A549 (cell line): Measurements from ENCODE around the gene BMPER. TPM values are rescaled to one million over a fixed set of nuclear protein-coding genes. Genes with fewer than 3 reads are reported as not detected.

Experiments
- ATAC-seq, 2 experiments: fragments of 200-7000 bp in 1 of 2; fragments of >200 bp in 1 of 2; cut with Nextera tagmentation in 1 of 2; cut with Tn5 transposase in 1 of 2; 3 replicates each; pipeline versions ENCODE4 v1.8.0 to v1.9.1; 2018 to 2020; ENCODE audit warnings: mild to moderate bottlenecking in 1 of 2, moderate library complexity in 1 of 2
- CTCF ChIA-PET: fragments of 300-600 bp; sonication (Branson Sonifier 250); formaldehyde crosslinking; extraction: SDS; loops from one replicate; lab custom pipeline; 2021; ENCODE audit warnings: antibody characterized with exemption, inconsistent platforms; lab: Yijun Ruan, JAX
- POLR2A ChIA-PET: fragments of 350-600 bp; formaldehyde crosslinking; extraction: SDS; loops from one replicate; lab custom pipeline; 2021; ENCODE audit warnings: antibody characterized with exemption, inconsistent platforms; lab: Yijun Ruan, JAX
- DNase-seq, 2 experiments: peaks; one replicate each; pipeline versions ENCODE4 v3.0.0 to v3.0.0-alpha.2; 2011 to 2016; ENCODE audit warnings: low read depth in 1 of 2, low spot score in 1 of 2
- FAIRE-seq: peaks from 2 replicates; lab custom pipeline; 2011; peaks lifted over from hg19 to GRCh38; lab: Jason Lieb, UNC
- H3K27ac ChIP-seq, 2 experiments: fragments of >200 bp; sonication (Bioruptor Twin); formaldehyde crosslinking; 3 replicates each; pipeline ENCODE4 v1.5.1; 2016 to 2017
- H3K4me1 ChIP-seq: fragments of >200 bp; sonication (Bioruptor Twin); formaldehyde crosslinking; 3 replicates; pipeline ENCODE4 v1.6.1; 2016
- H3K4me2 ChIP-seq: fragments of >200 bp; sonication (Bioruptor Twin); formaldehyde crosslinking; 3 replicates; pipeline ENCODE4 v1.6.1; 2016
- H3K4me3 ChIP-seq: fragments of >200 bp; sonication (Bioruptor Twin); formaldehyde crosslinking; 3 replicates; pipeline ENCODE4 v1.5.1; 2016
- H3K9me3 ChIP-seq: fragments of >200 bp; sonication (Bioruptor Twin); formaldehyde crosslinking; 3 replicates; pipeline ENCODE4 v1.6.1; 2016
- ATOH8 ChIP-seq: fragments of 250-450 bp; sonication (Bioruptor Pico); IDR thresholded peaks from 2 replicates; pipeline ENCODE4 v1.5.0; 2020; ENCODE audit warnings: low read depth, mild to moderate bottlenecking, moderate library complexity
- CBX2 ChIP-seq: fragments of 200-600 bp; sonication (generic); IDR thresholded peaks from 2 replicates; pipeline ENCODE4 v1.6.1; 2016; ENCODE audit warnings: low read depth, mild to moderate bottlenecking, borderline replicate concordance
- CEBPB ChIP-seq, 2 experiments: fragments of >200 bp in 1 of 2; sonication (Bioruptor Twin) in 1 of 2; formaldehyde crosslinking in 1 of 2; IDR thresholded peaks; 2 replicates each; pipeline ENCODE4 v1.6.1; 2012 to 2016
- CHD4 ChIP-seq: fragments of 200-600 bp; sonication (generic); IDR thresholded peaks from 2 replicates; pipeline ENCODE4 v1.6.1; 2016; ENCODE audit warnings: antibody characterized with exemption, mild to moderate bottlenecking, borderline replicate concordance
- CTCF ChIP-seq: fragments of >200 bp; sonication (Bioruptor Twin); formaldehyde crosslinking; IDR thresholded peaks from 3 replicates; pipeline ENCODE4 v1.5.1; 2016
- E2F6 ChIP-seq: IDR thresholded peaks from 2 replicates; pipeline ENCODE4 v1.6.1; 2012; ENCODE audit warnings: low read depth, borderline replicate concordance
- ELK1 ChIP-seq: fragments of 150-350 bp; IDR thresholded peaks from 2 replicates; pipeline ENCODE4 v1.6.1; 2014; ENCODE audit warnings: low read depth, mild to moderate bottlenecking, low read length
- EP300 ChIP-seq, 2 experiments: fragments of >200 bp; sonication (Bioruptor Twin); formaldehyde crosslinking; IDR thresholded peaks; 2 replicates in 1 of 2; 3 replicates in 1 of 2; pipeline ENCODE4 v1.6.1; 2016 to 2017
- FOSB ChIP-seq: fragments of 250-450 bp; sonication (Bioruptor Pico); IDR thresholded peaks from 2 replicates; pipeline ENCODE4 v1.5.0; 2020; ENCODE audit warnings: mild to moderate bottlenecking, moderate library complexity
- JUN ChIP-seq, 2 experiments: fragments of >200 bp; sonication (Bioruptor Twin); formaldehyde crosslinking; IDR thresholded peaks; 2 replicates in 1 of 2; 3 replicates in 1 of 2; pipeline ENCODE4 v1.6.1; 2016 to 2017
- KDM1A ChIP-seq: fragments of 200-600 bp; sonication (generic); IDR thresholded peaks from 2 replicates; pipeline ENCODE4 v1.6.1; 2016; ENCODE audit warnings: low read depth, mild to moderate bottlenecking
- MAFK ChIP-seq: fragments of 450-650 bp; IDR thresholded peaks from 2 replicates; pipeline ENCODE4 v1.6.1; 2014; ENCODE audit not compliant: partially characterized antibody
- MAX ChIP-seq: IDR thresholded peaks from 2 replicates; pipeline ENCODE4 v1.6.1; 2012
- NPAS2 ChIP-seq: fragments of 250-450 bp; sonication (Bioruptor Pico); IDR thresholded peaks from 2 replicates; pipeline ENCODE4 v1.8.0; 2022; ENCODE audit warnings: mild to moderate bottlenecking, moderate library complexity, borderline replicate concordance
- PBX3 ChIP-seq: IDR thresholded peaks from 2 replicates; pipeline ENCODE4 v1.6.1; 2012
- PHF8 ChIP-seq: fragments of 200-600 bp; sonication (generic); IDR thresholded peaks from 2 replicates; pipeline ENCODE4 v1.6.1; 2016; ENCODE audit warnings: low read depth, mild to moderate bottlenecking, antibody characterized with exemption, moderate library complexity, borderline replicate concordance
- POLR2A ChIP-seq: IDR thresholded peaks from 2 replicates; pipeline ENCODE4 v1.6.1; 2012; ENCODE audit warnings: mild to moderate bottlenecking, low read length
- RAD21 ChIP-seq, 2 experiments: fragments of >200 bp in 1 of 2; sonication (Bioruptor Twin) in 1 of 2; formaldehyde crosslinking in 1 of 2; IDR thresholded peaks in 1 of 2; conservative IDR thresholded peaks in 1 of 2; 2 replicates in 1 of 2; 3 replicates in 1 of 2; pipeline ENCODE4 v1.6.1; 2012 to 2018; ENCODE audit warnings: inconsistent platforms in 1 of 2
- SREBF2 ChIP-seq: fragments of 450-650 bp; IDR thresholded peaks from 2 replicates; pipeline ENCODE4 v1.6.1; 2014; ENCODE audit warnings: mild to moderate bottlenecking, moderate library complexity
- TFCP2L1 ChIP-seq: fragments of 250-450 bp; sonication (Bioruptor Pico); IDR thresholded peaks from 2 replicates; pipeline ENCODE4 v1.5.0; 2021; ENCODE audit warnings: mild to moderate bottlenecking
- TP53 ChIP-seq: fragments of 250-450 bp; sonication (Bioruptor Pico); IDR thresholded peaks from 2 replicates; pipeline ENCODE4 v1.5.0; 2021; ENCODE audit warnings: mild to moderate bottlenecking, moderate library complexity
- ZC3H11A ChIP-seq: fragments of 450-650 bp; IDR thresholded peaks from 2 replicates; pipeline ENCODE4 v1.6.1; 2014; ENCODE audit warnings: antibody characterized with exemption, mild to moderate bottlenecking
- ZFP36 ChIP-seq: fragments of 450-650 bp; IDR thresholded peaks from 2 replicates; pipeline ENCODE4 v1.6.1; 2014; ENCODE audit warnings: borderline replicate concordance; ENCODE audit not compliant: partially characterized antibody
- ZNF302 ChIP-seq: fragments of 250-450 bp; sonication (Bioruptor Pico); IDR thresholded peaks from 2 replicates; pipeline ENCODE4 v1.9.0; 2021; ENCODE audit warnings: inconsistent platforms, mild to moderate bottlenecking, moderate library complexity
- ZSCAN20 ChIP-seq: fragments of 250-450 bp; sonication (Bioruptor Pico); IDR thresholded peaks from 2 replicates; pipeline ENCODE4 v1.8.0; 2022; ENCODE audit warnings: mild to moderate bottlenecking, moderate library complexity
- WGBS: methylation state at CpG from one replicate; pipeline ENCODE4 v1.1.6; 2017; ENCODE audit errors: missing lambda C conversion rate; 5-methylcytosine and 5-hydroxymethylcytosine counted together
- polyA plus RNA-seq, 4 experiments: library from polyadenylated mRNA; depleted of rRNA in 3 of 4; stranded (reverse); fragments of >200 nt; fragmentation: RNase III in 1 of 4; extraction: RNeasy Plus Mini Kit Qiagen cat#74134 plus additional on column Dnase treatment in 1 of 4; gene quantifications; 2 replicates in 3 of 4; 3 replicates in 1 of 4; pipeline ENCODE4 v1.2.3, GENCODE V29; 2011 to 2017

Gene BMPER
- polyA plus RNA-seq, 2 of the 4 experiments (the other 2 are of a cell fraction): 5.0 to 5.8 TPM

- TF ChIP-seq JUN (IDR thresholded peaks at IDR 0.05) (no peak), PBX3 (no peak), TFCP2L1 (CRISPR knock-in tag) (no peak), MAFK (no peak), ZFP36 (no peak), TP53 (CRISPR knock-in tag) (no peak), ZC3H11A (no peak), EP300 (IDR thresholded peaks at IDR 0.05) (no peak)
- WGBS: 88% methylated on average over 4 of the region's 4 CpGs
- DNase-seq (no peak), FAIRE-seq (no peak), ATAC-seq (no peak)
- Histone ChIP-seq H3K4me2 (no peak overlapping the region), H3K4me1 (peaks cover 6% of the 10 kb centered on the region; the same call in 2 of the 3 replicates), H3K27ac (peak overlapping the region in 1 of 2 experiments; percentile 14; a peak in 1 of 6 replicates), H3K4me3 (no peak overlapping the region), H3K9me3 (no peaks in the 10 kb centered on the region)
- CTCF ChIA-PET: interaction anchor here (0.7 to 2.3 kb wide), 5 partner anchors 24 to 1894 kb away, joined by 3 to 6 read pairs (median 3); no protein-coding TSS in a partner anchor
- POLR2A ChIA-PET: no interaction called here
Observed at GRCh38 chr7:34140066-34140465, 234.7 kb downstream of the BMPER start.

- H3K4me3 ChIP-seq: no peak overlapping the region
- ATAC-seq (no peak), FAIRE-seq (no peak), DNase-seq (no peak)
- POLR2A ChIA-PET: no interaction called here
- H3K4me2 ChIP-seq: no peak overlapping the region
- H3K9me3 ChIP-seq: no peaks in the 10 kb centered on the region
- 80% methylated on average over 2 of the region's 2 CpGs for WGBS
- no peaks in the 10 kb centered on the region for H3K4me1 ChIP-seq
- CTCF ChIA-PET: interaction anchor here (8.2 kb wide), 1 partner anchor 9 kb away, joined by 43 read pairs; no protein-coding TSS in a partner anchor
- TF ChIP-seq ELK1: no peak
- TF ChIP-seq ZNF302 (CRISPR knock-in tag): no peak
- no peak for TF ChIP-seq MAX
- TF ChIP-seq ZSCAN20 (CRISPR knock-in tag): no peak
- TF ChIP-seq PHF8: no peak
- no peak for TF ChIP-seq CBX2
- no peak for TF ChIP-seq CHD4
- TF ChIP-seq CTCF: no peak
- TF ChIP-seq KDM1A: no peak
- no peak for TF ChIP-seq SREBF2
- no peak for TF ChIP-seq CEBPB (IDR thresholded peaks at IDR 0.05)
- no peak for TF ChIP-seq NPAS2 (CRISPR knock-in tag)
- TF ChIP-seq ZC3H11A: no peak
- no peak for TF ChIP-seq POLR2A
- peak overlapping the region in 1 of 2 experiments; percentile 19; a peak in 1 of 6 replicates for H3K27ac ChIP-seq
Observed at GRCh38 chr7:34143402-34143801, 238.1 kb downstream of the BMPER start.

- H3K27ac ChIP-seq: no peak overlapping the region
- ATAC-seq: no peak
- no peak for DNase-seq
- ChIA-PET POLR2A (no interaction called here), CTCF (interaction anchor here (1.4 to 8.2 kb wide), 2 partner anchors 11 to 21 kb away, joined by 5 to 43 read pairs; no protein-coding TSS in a partner anchor)
- 23% methylated on average over 1 of the region's 1 CpG for WGBS
- H3K4me1 ChIP-seq: no peaks in the 10 kb centered on the region
- no peaks in the 10 kb centered on the region for H3K9me3 ChIP-seq
- no peak overlapping the region for H3K4me2 ChIP-seq
- no peak for FAIRE-seq
- no peak overlapping the region for H3K4me3 ChIP-seq
- TF ChIP-seq EP300 (IDR thresholded peaks at IDR 0.05): no peak
- no peak for TF ChIP-seq TFCP2L1 (CRISPR knock-in tag)
- no peak for TF ChIP-seq FOSB (CRISPR knock-in tag)
- TF ChIP-seq ATOH8 (CRISPR knock-in tag): no peak
- no peak for TF ChIP-seq RAD21 (conservative IDR thresholded peaks at IDR 0.05 in 1 of 2, IDR thresholded peaks at IDR 0.05 in 1 of 2)
- no peak for TF ChIP-seq E2F6
- no peak for TF ChIP-seq ZC3H11A
- no peak for TF ChIP-seq ELK1
Observed at GRCh38 chr7:34145603-34146002, 240.3 kb downstream of the BMPER start.
